ENCODE measurements around the gene MED16.

DNA sequence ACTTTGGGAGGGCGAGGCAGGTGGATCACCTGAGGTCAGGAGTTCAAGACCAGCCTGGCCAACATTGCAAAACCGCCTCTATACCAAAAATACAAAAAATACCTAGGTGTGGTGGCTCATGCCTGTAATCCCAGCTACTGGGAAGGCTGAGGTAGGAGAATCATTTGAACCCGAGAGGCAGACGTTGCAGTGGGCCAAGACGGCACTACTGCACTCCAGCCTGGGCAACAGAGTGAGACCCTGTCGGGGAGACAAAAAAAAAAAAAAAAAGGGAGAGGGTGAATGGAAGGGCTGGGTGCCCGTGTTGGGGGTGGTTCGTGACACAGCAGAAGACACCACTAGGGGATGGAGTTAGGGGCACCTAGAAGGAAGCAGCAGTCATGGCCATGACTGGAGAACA lies 22.7 kb downstream of the MED16 start:
- TF ChIP-seq CTCF (IDR thresholded peaks at IDR 0.05 in 8 of 11, conservative IDR thresholded peaks at IDR 0.05 in 3 of 11) (no peak), POLR2A (IDR thresholded peaks at IDR 0.05) (no peak)
